B cell (primary cell): ENCODE results near the gene GDF9. TPM values are rescaled to one million over a fixed set of nuclear protein-coding genes. Genes with fewer than 3 reads are reported as not detected.

ENCODE experiments used
- ATAC-seq: fragments of 200-7000 bp; cut with Tn5 transposase; one replicate; pipeline ENCODE4 v1.10.0; 2021; ENCODE audit warnings: low read depth, mild to moderate bottlenecking, moderate number of reproducible peaks, moderate library complexity
- CTCF ChIA-PET: fragments of 350-600 bp; sonication (Branson Sonifier 250); formaldehyde crosslinking; loops from one replicate; lab custom pipeline; 2021; ENCODE audit warnings: antibody characterized with exemption, inconsistent platforms; lab: Charles Lee
- POLR2A ChIA-PET: fragments of 350-600 bp; sonication (Branson Sonifier 250); formaldehyde crosslinking; loops from one replicate; lab custom pipeline; 2021; ENCODE audit warnings: antibody characterized with exemption; lab: Charles Lee
- DNase-seq: peaks from one replicate; pipeline ENCODE4 v3.0.0; 2013
- H2AFZ ChIP-seq: 2 replicates; pipeline ENCODE4 v1.6.1; 2012; ENCODE audit warnings: mild to moderate bottlenecking, low read depth, low read length; ENCODE audit not compliant: insufficient read depth, poor library complexity, severe bottlenecking
- H3K27ac ChIP-seq, 2 donors: 1 replicate in 1 of 2; 2 replicates in 1 of 2; pipeline ENCODE4 v1.5.1; 2012 to 2013; ENCODE audit warnings: low read length in 2 of 2, mild to moderate bottlenecking in 2 of 2, moderate library complexity in 1 of 2
- H3K27me3 ChIP-seq, 4 experiments: fragments of 200-600 bp in 1 of 4; sonication (generic) in 1 of 4; replicated peaks in 1 of 4; 1 replicate in 2 of 4; 2 replicates in 2 of 4; pipeline versions ENCODE4 v1.6.1 to v1.7.0; 2013 to 2016; ENCODE audit warnings: low read length in 3 of 4, mild to moderate bottlenecking in 2 of 4, mixed read lengths in 1 of 4, moderate library complexity in 1 of 4; ENCODE audit not compliant: insufficient read depth in 4 of 4, control insufficient read depth in 3 of 4; ENCODE audit errors: control extremely low read depth in 1 of 4
- H3K36me3 ChIP-seq, 2 experiments: replicated peaks in 1 of 2; 1 replicate in 1 of 2; 2 replicates in 1 of 2; pipeline versions ENCODE4 v1.6.1 to v1.7.1; 2013; ENCODE audit warnings: low read length in 1 of 2; ENCODE audit not compliant: insufficient read depth in 2 of 2, control insufficient read depth in 1 of 2; ENCODE audit errors: control extremely low read depth in 1 of 2, extremely low read depth in 1 of 2
- H3K4me1 ChIP-seq, 2 donors: fragments of 200-600 bp in 1 of 2; sonication (generic) in 1 of 2; 1 replicate in 1 of 2; 2 replicates in 1 of 2; pipeline versions ENCODE4 v1.5.1 to v1.6.1; 2013 to 2017; ENCODE audit warnings: low read length in 2 of 2; ENCODE audit not compliant: control insufficient read depth in 2 of 2, insufficient read depth in 2 of 2
- H3K4me2 ChIP-seq: replicated peaks from 2 replicates; pipeline ENCODE3; 2012; ENCODE audit warnings: mild to moderate bottlenecking, low read depth, low read length; ENCODE audit not compliant: poor library complexity, severe bottlenecking
- H3K4me3 ChIP-seq, 5 experiments: fragments of 200-600 bp in 1 of 5; sonication (generic) in 1 of 5; 1 replicate in 3 of 5; 2 replicates in 2 of 5; pipeline versions ENCODE4 v1.5.1 to v1.7.0; 2011 to 2016; ENCODE audit warnings: low read length in 4 of 5, mild to moderate bottlenecking in 4 of 5, low read depth in 2 of 5, control low read depth in 1 of 5, moderate library complexity in 1 of 5; ENCODE audit not compliant: insufficient read depth in 1 of 5; ENCODE audit errors: control extremely low read depth in 1 of 5, extremely low read depth in 1 of 5
- H3K79me2 ChIP-seq: fragments of 200-600 bp; sonication (generic); one replicate; pipeline ENCODE4 v1.6.0; 2016; ENCODE audit warnings: low read length; ENCODE audit not compliant: control insufficient read depth, insufficient read depth
- H3K9ac ChIP-seq: fragments of 200-600 bp; sonication (generic); 2 replicates; pipeline ENCODE4 v1.6.1; 2017; ENCODE audit warnings: mild to moderate bottlenecking, low read length, moderate library complexity
- H3K9me3 ChIP-seq, 3 donors: one replicate each; pipeline versions ENCODE4 v1.6.1 to v1.7.1; 2013; ENCODE audit warnings: low read length in 2 of 3; ENCODE audit not compliant: control insufficient read depth in 2 of 3, insufficient read depth in 1 of 3; ENCODE audit errors: control extremely low read depth in 1 of 3
- H4K20me1 ChIP-seq: 2 replicates; pipeline ENCODE4 v1.6.0; 2012; ENCODE audit warnings: mild to moderate bottlenecking, low read length; ENCODE audit not compliant: insufficient read depth, control insufficient read depth, poor library complexity, severe bottlenecking
- H3K27ac Mint-ChIP-seq: one replicate; pipeline ENCODE4 v1.8.0; 2021; ENCODE audit warnings: mixed read lengths
- H3K27me3 Mint-ChIP-seq: one replicate; pipeline ENCODE4 v1.8.0; 2021; ENCODE audit warnings: mixed read lengths
- H3K4me1 Mint-ChIP-seq: one replicate; pipeline ENCODE4 v1.8.0; 2021; ENCODE audit warnings: mixed read lengths
- H3K4me3 Mint-ChIP-seq: one replicate; pipeline ENCODE4 v1.8.0; 2021; ENCODE audit warnings: mixed read lengths
- H3K9me3 Mint-ChIP-seq: one replicate; pipeline ENCODE4 v1.8.0; 2022; ENCODE audit warnings: mixed read lengths; ENCODE audit not compliant: insufficient read depth
- CTCF ChIP-seq: fragments of 200-600 bp; IDR thresholded peaks from one replicate; pipeline ENCODE4 v1.8.0; 2022; ENCODE audit warnings: antibody characterized with exemption, mild to moderate bottlenecking
- EZH2 ChIP-seq: IDR thresholded peaks from 2 replicates; pipeline ENCODE4 v1.6.1; 2012; ENCODE audit warnings: borderline replicate concordance, low read depth, mild to moderate bottlenecking, moderate library complexity, low read length; ENCODE audit not compliant: insufficient read depth, poor library complexity, severe bottlenecking
- WGBS: methylation state at CpG from one replicate; pipeline ENCODE4 v1.1.5; 2013; ENCODE audit warnings: missing lambda C conversion rate; ENCODE audit not compliant: insufficient coverage; 5-methylcytosine and 5-hydroxymethylcytosine counted together
- intact Hi-C: fragments of 100-400 bp; cut with micrococcal nuclease; formaldehyde crosslinking; loops from one replicate; pipeline ENCODE4 v1.10.0; 2022
- polyA plus RNA-seq: library from polyadenylated mRNA; depleted of rRNA; stranded (reverse); fragments of >200 nt; gene quantifications from 2 replicates; pipeline ENCODE4 v1.2.3, GENCODE V29; 2012
- total RNA-seq, 2 donors: library from RNA; stranded (reverse); fragments of 120-200 nt in 1 of 2; gene quantifications; 1 replicate in 1 of 2; 2 replicates in 1 of 2; pipeline versions ENCODE4 v1.2.3 to v1.2.4, GENCODE V29; 2013 to 2022

Gene GDF9
- total and polyA plus RNA-seq, 2 donors (not counting 1 experiment from before 2014, with no cell fraction given), result 0.67 to 0.88 TPM

GRCh38 chr5:132854301-132854700, 12.0 kb downstream of the GDF9 start:
- Histone ChIP-seq H3K36me3 (no peaks in the 10 kb centered on the region), H3K27ac (no peak overlapping the region), H3K9me3 (no peaks in the 10 kb centered on the region), H4K20me1 (no peaks in the 10 kb centered on the region), H3K4me2 (no peak overlapping the region), H3K79me2 (no peaks in the 10 kb centered on the region), H3K27me3 (peaks cover 0 to 4% (median 0%) of the 10 kb centered on the region in 4 experiments), H3K4me3 (no peak overlapping the region), H2AFZ (no peak overlapping the region), H3K9ac (no peak overlapping the region), H3K4me1 (no peaks in the 10 kb centered on the region)
- WGBS, result 83% methylated on average over 1 of the region's 3 CpGs
- intact Hi-C loops, result no loop called here
- TF ChIP-seq CTCF (no peak), EZH2 (no peak)
- DNase-seq (no peak), ATAC-seq (no peak)
- ChIA-PET CTCF (interaction anchor here (0.6 to 2.2 kb wide), 4 partner anchors 25 to 615 kb away, joined by 3 to 9 read pairs (median 3); no protein-coding TSS in a partner anchor), POLR2A (no interaction called here)
- Mint-ChIP-seq H3K27me3 (peaks cover 17% of the 10 kb centered on the region), H3K27ac (no peak overlapping the region), H3K4me3 (no peak overlapping the region), H3K4me1 (no peaks in the 10 kb centered on the region), H3K9me3 (no peaks in the 10 kb centered on the region)

- Histone ChIP-seq H2AFZ (no peak overlapping the region), H3K36me3 (no peaks in the 10 kb centered on the region), H3K79me2 (no peaks in the 10 kb centered on the region), H3K4me2 (no peak overlapping the region), H3K4me3 (no peak overlapping the region), H3K9me3 (no peaks in the 10 kb centered on the region), H3K9ac (no peak overlapping the region), H3K4me1 (no peaks in the 10 kb centered on the region), H4K20me1 (no peaks in the 10 kb centered on the region), H3K27me3 (peaks cover 0 to 4% (median 0%) of the 10 kb centered on the region in 4 experiments), H3K27ac (no peak overlapping the region)
- ChIA-PET CTCF (interaction anchor here (0.8 to 2.2 kb wide), 3 partner anchors 24 to 34 kb away, joined by 3 to 9 read pairs (median 3); no protein-coding TSS in a partner anchor), POLR2A (no interaction called here)
- WGBS, result no CpG with 5 or more reads among the region's 1 CpG
- ATAC-seq (no peak), DNase-seq (no peak)
- TF ChIP-seq CTCF (no peak), EZH2 (no peak)
- no peak overlapping the region for H3K27ac Mint-ChIP-seq
- no peak overlapping the region for H3K4me3 Mint-ChIP-seq
- intact Hi-C loops, result no loop called here
- H3K27me3 Mint-ChIP-seq, result peaks cover 16% of the 10 kb centered on the region
- H3K9me3 Mint-ChIP-seq, result no peaks in the 10 kb centered on the region
- no peaks in the 10 kb centered on the region for H3K4me1 Mint-ChIP-seq
Observed at GRCh38 chr5:132853790-132854189, 12.5 kb downstream of the GDF9 start.
